DMS 273 (cell line): ENCODE results near the gene CNNM3.

ENCODE experiments used
- DNase-seq: peaks from one replicate; lab custom pipeline; 2025; ENCODE audit not compliant: unreplicated experiment; lab: John Stamatoyannopoulos, UW

The CNNM3 gene

GRCh38 chr2:96838345-96839292, 22.6 kb downstream of the CNNM3 start:
- DNase-seq, result no peak

- no peak for DNase-seq
Measured at GRCh38 chr2:96839293-96839874, 23.3 kb downstream of the CNNM3 start.

- DNase-seq, result no peak
Measured at GRCh38 chr2:96839875-96840850, 24.1 kb downstream of the CNNM3 start.

- DNase-seq, result no peak
Measured at GRCh38 chr2:96841701-96842495, 25.8 kb downstream of the CNNM3 start.

DNA sequence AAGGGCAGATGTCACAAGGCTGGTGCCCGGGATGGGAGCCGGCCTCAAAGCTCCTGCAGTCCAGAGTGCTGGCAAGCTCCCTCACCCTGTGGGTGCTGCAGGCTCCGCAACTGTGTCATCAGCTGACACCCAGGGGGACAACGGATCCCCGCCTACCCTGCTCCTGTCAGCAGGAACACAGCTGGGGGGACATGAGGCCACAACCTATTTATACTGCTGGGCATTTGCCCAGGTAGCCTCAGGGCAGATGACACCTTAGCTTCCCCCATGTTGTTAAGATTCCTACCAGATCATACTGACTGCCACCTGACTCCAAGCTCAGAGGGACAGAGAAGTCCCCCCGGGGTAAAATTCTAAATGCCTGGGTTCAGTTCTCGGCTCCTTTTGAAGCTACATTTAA, 26.5 kb downstream of the CNNM3 start:
- DNase-seq, result no peak

DNA sequence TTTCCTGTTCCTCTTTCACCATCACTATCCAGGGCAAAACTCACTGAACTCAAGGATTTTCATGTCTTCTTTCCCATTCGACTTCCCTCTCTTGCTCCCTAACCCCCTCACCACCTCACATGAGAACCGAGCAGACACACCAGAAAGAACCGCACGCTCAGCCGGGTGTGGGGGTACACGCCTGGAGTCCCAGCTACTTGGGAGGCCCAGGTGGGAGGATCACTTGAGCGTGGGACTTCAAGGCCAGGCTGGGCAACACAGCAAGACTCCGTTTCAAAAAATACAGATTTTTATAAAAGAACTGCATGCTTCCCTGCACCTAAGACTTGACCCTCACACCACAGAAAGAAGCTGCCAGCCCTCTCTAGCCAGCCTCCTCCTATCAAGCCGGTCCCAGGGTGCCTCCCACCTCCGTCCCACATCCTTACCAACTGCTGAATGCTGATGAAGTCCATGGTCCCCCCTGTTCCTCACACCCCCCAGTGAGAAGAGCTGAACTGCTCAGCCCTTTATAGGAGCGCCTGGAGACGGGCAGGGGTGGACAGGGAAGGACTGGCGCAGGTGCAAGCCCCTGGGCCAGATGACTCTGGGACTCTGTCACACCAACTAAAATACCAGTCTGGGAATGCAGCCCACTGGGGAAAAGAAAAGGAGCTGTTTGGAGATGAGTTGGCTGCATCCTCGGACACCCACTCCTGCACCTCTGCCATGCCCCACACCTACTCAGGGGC, 27.6 kb downstream of the CNNM3 start, which contains the start of gene ANKRD23:
Gene ANKRD23 (minus strand): TSS at position 484 of the 731 bp plus-strand sequence. CDS start 29 bp downstream, at position 455.
- no peak for DNase-seq

DNA sequence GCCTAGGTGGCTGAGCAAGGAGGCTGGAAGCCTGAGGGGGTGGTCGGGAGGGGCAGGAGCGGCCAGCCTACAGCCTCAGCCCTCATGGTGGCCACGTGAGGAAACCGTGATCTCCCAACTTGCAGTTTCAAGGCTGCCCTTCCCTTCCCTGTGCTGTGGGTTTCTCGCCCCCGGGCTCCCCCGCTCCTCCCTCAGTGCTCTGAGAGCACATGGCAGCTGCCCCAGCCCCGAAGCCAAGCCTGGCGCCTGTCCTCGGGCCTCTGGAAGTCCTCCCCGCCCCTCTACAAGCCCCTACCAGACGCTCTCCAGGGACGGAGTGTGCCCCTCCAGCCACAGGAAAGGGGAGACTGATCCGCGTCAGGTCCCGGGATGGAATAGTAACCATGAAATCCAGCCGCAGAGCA, 28.3 kb downstream of the CNNM3 start:
- DNase-seq, result no peak

- no peak for DNase-seq
Measured at GRCh38 chr2:96846825-96847224, 30.8 kb downstream of the CNNM3 start.

DNA sequence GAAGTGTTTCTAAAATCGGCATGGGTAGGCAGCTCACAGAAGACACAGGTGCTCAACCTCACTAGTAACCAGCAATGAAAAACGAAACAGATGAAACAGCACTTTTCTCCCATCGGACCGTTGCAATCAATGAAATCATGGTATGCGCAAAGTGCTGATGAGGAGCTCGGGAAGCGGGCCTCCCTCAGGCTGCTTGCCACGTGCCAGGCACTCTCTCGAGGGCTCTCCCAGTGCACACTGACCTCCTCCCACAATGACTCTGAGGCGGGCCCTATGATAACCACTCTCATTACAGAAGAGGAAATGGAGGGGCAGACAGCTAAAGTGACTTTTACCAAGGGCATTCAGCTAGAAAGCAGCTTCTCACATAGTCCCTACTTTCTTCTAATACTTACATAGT, 31.5 kb downstream of the CNNM3 start:
- no peak for DNase-seq

GRCh38 chr2:96848264-96848663, 32.2 kb downstream of the CNNM3 start:
- DNase-seq, result no peak

DNA sequence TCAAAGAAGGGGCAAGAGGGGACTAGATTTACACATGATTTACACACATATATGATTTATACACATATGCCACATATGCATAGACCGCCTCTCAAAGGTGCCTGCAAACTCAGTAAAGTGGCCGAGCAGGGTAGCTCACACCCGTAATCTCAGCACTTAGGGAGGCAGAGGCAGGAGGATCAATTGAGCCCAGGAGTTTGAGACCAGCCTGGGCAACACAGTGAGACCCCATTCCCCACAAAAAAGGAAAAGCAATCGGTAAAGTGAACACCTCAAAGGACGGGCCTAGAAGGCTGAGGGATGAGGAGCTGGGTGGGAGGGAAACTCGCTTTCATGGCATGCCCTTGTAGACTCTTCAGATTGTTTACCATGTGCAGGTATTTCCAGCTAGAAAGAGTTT, 36.6 kb downstream of the CNNM3 start:
- DNase-seq, result no peak

- no peak for DNase-seq
Measured at GRCh38 chr2:96853321-96853720, 37.3 kb downstream of the CNNM3 start.

GRCh38 chr2:96856776-96857666, 41.0 kb downstream of the CNNM3 start:
- DNase-seq, result peak; percentile 48

GRCh38 chr2:96857667-96858372, 41.8 kb downstream of the CNNM3 start, which contains the start of gene ANKRD39:
Gene ANKRD39, minus strand, starts transcription at chr2:96858016. Its CDS starts 29 bp downstream, at chr2:96857987.
- peak; percentile 99 for DNase-seq

GRCh38 chr2:96859099-96859649, 43.1 kb downstream of the CNNM3 start:
- DNase-seq, result no peak

GRCh38 chr2:96859681-96860064, 43.6 kb downstream of the CNNM3 start:
- no peak for DNase-seq
